Body of pancreas (tissue), 4 donors: ENCODE results near the gene CFAP157. TPM values are rescaled to one million over a fixed set of nuclear protein-coding genes. Genes with fewer than 3 reads are reported as not detected.

ENCODE experiments used
- ATAC-seq: fragments of 150-250 bp; one replicate; pipeline ENCODE4 v1.9.1; 2016
- DNase-seq, 4 donors: peaks; one replicate each; pipeline ENCODE4 v3.0.0-alpha.2; 2019
- H3K27ac ChIP-seq, 4 donors: fragments of 200-600 bp; sonication (generic); 1 replicate in 3 of 4; 2 replicates in 1 of 4; pipeline versions ENCODE4 v1.5.1 to v1.6.1; 2016 to 2019; ENCODE audit warnings: mild to moderate bottlenecking in 1 of 4, mixed read lengths in 1 of 4, moderate library complexity in 1 of 4
- H3K27me3 ChIP-seq, 2 donors: fragments of 200-600 bp; sonication (generic); one replicate each; pipeline ENCODE4 v1.6.0; 2016; ENCODE audit warnings: mild to moderate bottlenecking in 1 of 2
- H3K36me3 ChIP-seq, 2 donors: fragments of 200-600 bp; sonication (generic); replicated peaks in 1 of 2; 2 replicates each; pipeline ENCODE4 v1.5.1; 2016; ENCODE audit warnings: low read depth in 2 of 2; ENCODE audit not compliant: insufficient read depth in 1 of 2
- H3K4me1 ChIP-seq: fragments of 200-600 bp; sonication (generic); one replicate; pipeline ENCODE4 v1.6.0; 2016
- H3K4me3 ChIP-seq, 2 donors: fragments of 200-600 bp; sonication (generic); 1 replicate in 1 of 2; 2 replicates in 1 of 2; pipeline ENCODE4 v1.5.1; 2016 to 2019
- H3K9me3 ChIP-seq, 3 donors: fragments of 200-600 bp; sonication (generic); 1 replicate in 2 of 3; 2 replicates in 1 of 3; pipeline ENCODE4 v1.5.1; 2016
- CTCF ChIP-seq, 7 experiments: fragments of 450-650 bp in 4 of 7; fragments of 200-600 bp in 3 of 7; sonication (generic) in 3 of 7; IDR thresholded peaks; one replicate each; pipeline ENCODE4 v1.5.1; 2016 to 2019; ENCODE audit warnings: antibody characterized with exemption in 7 of 7
- POLR2A ChIP-seq, 3 donors: fragments of 450-650 bp; IDR thresholded peaks; one replicate each; pipeline ENCODE4 v1.6.1; 2016; ENCODE audit warnings: antibody characterized with exemption in 3 of 3, mild to moderate bottlenecking in 2 of 3
- WGBS, 2 donors: methylation state at CpG; one replicate each; pipeline ENCODE4 v1.1.5; 2017; 5-methylcytosine and 5-hydroxymethylcytosine counted together
- intact Hi-C: fragments of 100-400 bp; cut with DNase I; formaldehyde crosslinking; loops from one replicate; pipeline ENCODE4 v1.15.1; 2023
- total RNA-seq, 2 donors: library from RNA; depleted of rRNA; stranded (reverse); fragments of >200 nt; gene quantifications; one replicate each; pipeline ENCODE4 v1.1.0, GENCODE V29; 2016

The CFAP157 gene
- total RNA-seq, 2 donors from 2014 or later = 2.3 TPM

GRCh38 chr9:127694890-127695720, 11.7 kb upstream of the CFAP157 start:
- H3K27me3 ChIP-seq = no peaks in the 10 kb centered on the region
- no peaks in the 10 kb centered on the region for H3K36me3 ChIP-seq
- no peaks in the 10 kb centered on the region for H3K9me3 ChIP-seq
- TF ChIP-seq POLR2A (IDR thresholded peaks at IDR 0.05) (no peak), CTCF (IDR thresholded peaks at IDR 0.05) (no peak)
- H3K27ac ChIP-seq = no peak overlapping the region
- H3K4me3 ChIP-seq = no peak overlapping the region
- H3K4me1 ChIP-seq = peaks cover 12% of the 10 kb centered on the region
- DNase-seq = no peak
- ATAC-seq = no peak
- WGBS, 2 donors = 69 to 71% methylated on average over 9 of the region's 9 CpGs
- intact Hi-C loops = no loop called here

GRCh38 chr9:127697575-127697974, 9.2 kb upstream of the CFAP157 start:
- DNase-seq (no peak), ATAC-seq (no peak)
- TF ChIP-seq POLR2A (IDR thresholded peaks at IDR 0.05) (no peak), CTCF (IDR thresholded peaks at IDR 0.05) (no peak)
- no peaks in the 10 kb centered on the region for H3K9me3 ChIP-seq
- H3K27ac ChIP-seq = no peak overlapping the region
- no peaks in the 10 kb centered on the region for H3K27me3 ChIP-seq
- intact Hi-C loops = no loop called here
- peaks cover 28% of the 10 kb centered on the region for H3K4me1 ChIP-seq
- 82 to 83% methylated on average over 4 to 5 of the region's 5 CpGs for WGBS, 2 donors
- H3K4me3 ChIP-seq = no peak overlapping the region
- H3K36me3 ChIP-seq = no peaks in the 10 kb centered on the region

- intact Hi-C loops = no loop called here
- 87 to 93% methylated on average over 5 of the region's 5 CpGs for WGBS, 2 donors
These were observed 8.4 kb upstream of the CFAP157 start for GRCh38 chr9:127698386-127698785.

GRCh38 chr9:127698985-127699670, 7.7 kb upstream of the CFAP157 start:
- Histone ChIP-seq H3K4me3 (no peak overlapping the region), H3K4me1 (peaks cover 28% of the 10 kb centered on the region), H3K36me3 (no peaks in the 10 kb centered on the region), H3K27me3 (no peaks in the 10 kb centered on the region), H3K27ac (peak overlapping the region; percentile 75 to 89 (median 87)), H3K9me3 (no peaks in the 10 kb centered on the region)
- DNase-seq (peak; percentile 95 to 98 (median 97)), ATAC-seq (peak; percentile 94)
- 18 to 46% methylated on average over 20 to 41 of the region's 41 CpGs for WGBS, 2 donors
- TF ChIP-seq POLR2A (IDR thresholded peaks at IDR 0.05) (peak in 2 of 3 donors; percentile 61 to 70), CTCF (IDR thresholded peaks at IDR 0.05) (peak in 4 of 7 experiments; percentile 16 to 42 (median 35))
- intact Hi-C loops = no loop called here

More at GRCh38 chr9:127698386-127698785, 8.4 kb upstream of the CFAP157 start:
- no peak for TF ChIP-seq CTCF (IDR thresholded peaks at IDR 0.05)
- no peak for TF ChIP-seq POLR2A (IDR thresholded peaks at IDR 0.05)
- Histone ChIP-seq H3K4me1 (peaks cover 28% of the 10 kb centered on the region), H3K9me3 (no peaks in the 10 kb centered on the region), H3K27ac (peak overlapping the region in 1 of 4 donors; percentile 89), H3K27me3 (no peaks in the 10 kb centered on the region), H3K36me3 (no peaks in the 10 kb centered on the region), H3K4me3 (no peak overlapping the region)
- ATAC-seq (no peak), DNase-seq (no peak)
